GM11168 (cell line): Measurements from ENCODE around the gene HCK.

Source experiments
- in situ Hi-C: fragments of 300-500 bp; cut with MboI; formaldehyde crosslinking; loops from one replicate; pipeline ENCODE4 v1.12.0; 2022; ENCODE audit warnings: low sequenced_read_pairs; ENCODE audit not compliant: unreplicated experiment

HCK gene

GRCh38 chr20:32150291-32150848, 98.3 kb downstream of the HCK start:
- in situ Hi-C loops: no loop called here
